B cell (primary cell): ENCODE data around the gene PNPLA3.

Experiments
- EZH2 ChIP-seq: IDR thresholded peaks from 2 replicates; pipeline ENCODE4 v1.6.1; 2012; ENCODE audit warnings: borderline replicate concordance, low read depth, mild to moderate bottlenecking, moderate library complexity, low read length; ENCODE audit not compliant: insufficient read depth, poor library complexity, severe bottlenecking
- TF ChIP-seq, protein P1 (sequence below): fragments of 200-600 bp; IDR thresholded peaks from one replicate; pipeline ENCODE4 v1.8.0; 2022; ENCODE audit warnings: antibody characterized with exemption, mild to moderate bottlenecking

DNA sequence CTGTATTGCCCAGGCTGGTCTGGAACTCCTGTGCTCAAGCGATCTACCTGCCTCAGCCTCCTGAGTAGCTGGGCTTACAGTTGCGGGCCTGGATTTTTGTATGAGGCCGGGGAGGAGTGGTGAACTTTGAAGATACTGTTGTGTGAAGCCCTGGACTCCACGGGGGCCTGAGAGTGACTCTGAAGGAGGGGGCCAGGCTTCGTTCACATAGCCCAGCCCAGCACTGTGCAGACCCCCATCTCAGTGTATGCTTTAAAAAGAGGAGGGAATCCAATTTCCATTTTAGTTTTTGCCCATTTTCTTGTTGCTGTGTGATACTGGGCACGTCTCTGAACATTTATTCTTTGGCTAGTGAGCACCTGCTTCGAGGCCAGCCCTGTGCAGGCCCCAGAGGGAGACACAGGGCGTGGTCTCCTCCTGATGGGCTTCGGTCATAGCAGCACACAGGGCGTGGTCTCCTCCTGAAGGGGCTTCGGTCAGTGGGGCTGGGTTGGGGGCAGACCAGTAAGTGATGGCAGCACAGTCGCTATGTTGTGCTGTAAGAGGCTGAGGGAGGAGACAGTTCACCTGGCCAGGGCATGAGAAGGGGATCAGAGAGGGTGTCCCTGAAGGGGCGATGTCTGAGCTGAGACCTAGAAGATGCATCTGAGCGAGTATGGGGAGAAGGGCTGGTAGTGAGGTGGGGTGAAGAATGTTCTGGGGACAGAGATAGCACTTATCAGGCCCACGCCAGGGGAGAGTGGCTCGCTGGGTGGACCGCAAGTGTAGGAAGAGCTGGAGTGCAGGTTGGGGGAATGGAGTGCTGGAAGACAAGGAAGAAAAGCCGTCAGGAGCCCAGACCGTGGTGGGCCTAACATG is 45.6 kb downstream of the PNPLA3 start:
- TF ChIP-seq, protein P1, sequence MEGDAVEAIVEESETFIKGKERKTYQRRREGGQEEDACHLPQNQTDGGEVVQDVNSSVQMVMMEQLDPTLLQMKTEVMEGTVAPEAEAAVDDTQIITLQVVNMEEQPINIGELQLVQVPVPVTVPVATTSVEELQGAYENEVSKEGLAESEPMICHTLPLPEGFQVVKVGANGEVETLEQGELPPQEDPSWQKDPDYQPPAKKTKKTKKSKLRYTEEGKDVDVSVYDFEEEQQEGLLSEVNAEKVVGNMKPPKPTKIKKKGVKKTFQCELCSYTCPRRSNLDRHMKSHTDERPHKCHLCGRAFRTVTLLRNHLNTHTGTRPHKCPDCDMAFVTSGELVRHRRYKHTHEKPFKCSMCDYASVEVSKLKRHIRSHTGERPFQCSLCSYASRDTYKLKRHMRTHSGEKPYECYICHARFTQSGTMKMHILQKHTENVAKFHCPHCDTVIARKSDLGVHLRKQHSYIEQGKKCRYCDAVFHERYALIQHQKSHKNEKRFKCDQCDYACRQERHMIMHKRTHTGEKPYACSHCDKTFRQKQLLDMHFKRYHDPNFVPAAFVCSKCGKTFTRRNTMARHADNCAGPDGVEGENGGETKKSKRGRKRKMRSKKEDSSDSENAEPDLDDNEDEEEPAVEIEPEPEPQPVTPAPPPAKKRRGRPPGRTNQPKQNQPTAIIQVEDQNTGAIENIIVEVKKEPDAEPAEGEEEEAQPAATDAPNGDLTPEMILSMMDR: no peak
- TF ChIP-seq EZH2: no peak
